HG03045 (cell line): Measurements from ENCODE around the gene VMP1.
"Not testable (repeated sequence)": the region's sequence is repeated elsewhere in the genome, so short reads cannot be mapped to it uniquely, and the experiment has no call there.

Experiments
- ATAC-seq: cut with Tn5 transposase; IDR thresholded peaks from one replicate; pipeline ENCODE4 v1.9.1; 2021; ENCODE audit warnings: mild to moderate bottlenecking, moderate library complexity; ENCODE audit not compliant: unreplicated experiment

The VMP1 gene

GRCh38 chr17:59804901-59805465 is 97.5 kb downstream of the VMP1 start:
- no peak for ATAC-seq

GRCh38 chr17:59806322-59806721 is 98.9 kb downstream of the VMP1 start:
- ATAC-seq = not testable (repeated sequence)

GRCh38 chr17:59807892-59808509 is 100.5 kb downstream of the VMP1 start:
- no peak for ATAC-seq

- ATAC-seq = no peak
Observed at GRCh38 chr17:59810894-59811153, 103.4 kb downstream of the VMP1 start.

- ATAC-seq = no peak
Observed at GRCh38 chr17:59811209-59811608, 103.8 kb downstream of the VMP1 start.

- no peak for ATAC-seq
Observed at GRCh38 chr17:59812139-59812538, 104.7 kb downstream of the VMP1 start.

- no peak for ATAC-seq
Observed at GRCh38 chr17:59814276-59814675, 106.8 kb downstream of the VMP1 start.

- ATAC-seq = no peak
Observed at GRCh38 chr17:59814685-59815084, 107.2 kb downstream of the VMP1 start.

- ATAC-seq = no peak
Observed at GRCh38 chr17:59815965-59816364, 108.5 kb downstream of the VMP1 start.

GRCh38 chr17:59825533-59826322 is 118.3 kb downstream of the VMP1 start:
- ATAC-seq = no peak

- ATAC-seq = no peak
Observed at GRCh38 chr17:59826706-59827453, 119.4 kb downstream of the VMP1 start.

GRCh38 chr17:59827721-59828477 is 120.4 kb downstream of the VMP1 start:
- ATAC-seq = no peak

- no peak for ATAC-seq
Observed at GRCh38 chr17:59828478-59828760, 121.0 kb downstream of the VMP1 start.

- not testable (repeated sequence) for ATAC-seq
Observed at GRCh38 chr17:59828819-59829216, 121.4 kb downstream of the VMP1 start.

GRCh38 chr17:59829217-59830006 is 122.0 kb downstream of the VMP1 start:
- ATAC-seq = peak; percentile 60

- no peak for ATAC-seq
Observed at GRCh38 chr17:59830007-59830630, 122.7 kb downstream of the VMP1 start.

GRCh38 chr17:59830846-59831486 is 123.5 kb downstream of the VMP1 start:
- ATAC-seq = no peak

GRCh38 chr17:59832883-59833379 is 125.5 kb downstream of the VMP1 start:
- ATAC-seq = no peak

- ATAC-seq = peak; percentile 59
Observed at GRCh38 chr17:59837308-59838051, 130.0 kb downstream of the VMP1 start.
